HG02884 (cell line): Measurements from ENCODE around the gene SPN.
"Not testable (repeated sequence)": the region's sequence is repeated elsewhere in the genome, so short reads cannot be mapped to it uniquely, and the experiment has no call there.

Experiments used
- ATAC-seq: cut with Tn5 transposase; IDR thresholded peaks from one replicate; pipeline ENCODE4 v1.9.1; 2021; ENCODE audit warnings: mild to moderate bottlenecking, moderate library complexity; ENCODE audit not compliant: unreplicated experiment

Gene SPN

GRCh38 chr16:29645694-29646187 lies 17.3 kb upstream of the SPN start:
- ATAC-seq, result no peak

- no peak for ATAC-seq
Observed at GRCh38 chr16:29646947-29647346, 16.1 kb upstream of the SPN start.

- ATAC-seq, result no peak
Observed at GRCh38 chr16:29649588-29650494, 13.2 kb upstream of the SPN start.

GRCh38 chr16:29650771-29651170 lies 12.3 kb upstream of the SPN start:
- no peak for ATAC-seq

DNA sequence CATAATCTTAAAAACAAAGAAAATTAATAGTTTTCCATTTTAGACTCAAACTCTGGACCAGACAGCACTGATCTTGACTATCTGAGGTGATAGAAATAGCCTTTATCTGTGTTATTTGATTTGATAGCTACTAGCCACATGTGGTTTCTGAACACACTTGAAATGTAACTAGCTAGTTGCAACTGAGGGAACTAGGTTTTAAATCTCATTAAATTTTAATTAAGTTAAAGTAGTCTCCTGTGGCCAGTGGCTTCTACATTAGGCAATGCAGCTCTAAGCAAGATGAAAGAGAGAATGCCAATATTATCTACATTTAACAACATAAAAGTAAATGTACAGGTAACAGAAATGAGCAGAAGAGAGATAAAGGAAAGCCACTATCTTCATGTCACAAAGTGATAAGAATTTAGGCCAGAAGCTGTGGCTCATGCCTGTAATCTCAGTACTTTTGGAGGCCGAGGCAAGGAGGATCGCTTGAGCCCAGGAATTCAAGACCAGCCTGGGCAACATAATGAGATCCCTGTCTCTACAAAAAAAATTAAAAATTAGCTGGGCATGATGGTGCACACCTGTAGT lies 11.2 kb upstream of the SPN start:
- ATAC-seq, result no peak

DNA sequence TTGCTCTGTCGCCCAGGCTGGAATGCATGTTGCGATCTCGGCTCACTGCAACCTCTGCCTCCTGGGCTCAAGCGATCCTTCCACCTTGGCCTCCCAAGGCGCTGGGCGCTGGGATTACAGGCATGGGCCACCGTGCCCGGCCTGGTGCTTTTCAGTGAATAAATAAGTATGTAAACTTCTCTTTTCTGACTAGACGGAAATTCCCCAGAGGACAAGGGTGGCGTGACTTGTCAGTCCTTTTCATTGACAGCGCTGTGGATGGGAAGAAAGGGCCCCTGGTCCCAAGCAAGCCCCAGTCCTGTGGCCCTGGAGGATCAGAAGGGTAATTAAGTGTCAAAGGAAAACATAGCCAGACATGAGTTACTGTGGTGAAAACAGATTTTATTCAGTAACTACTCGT lies 9.6 kb upstream of the SPN start:
- ATAC-seq, result no peak

GRCh38 chr16:29653890-29654289 lies 9.2 kb upstream of the SPN start:
- not testable (repeated sequence) for ATAC-seq

- ATAC-seq, result no peak
Observed at GRCh38 chr16:29656688-29657523, 6.1 kb upstream of the SPN start.

DNA sequence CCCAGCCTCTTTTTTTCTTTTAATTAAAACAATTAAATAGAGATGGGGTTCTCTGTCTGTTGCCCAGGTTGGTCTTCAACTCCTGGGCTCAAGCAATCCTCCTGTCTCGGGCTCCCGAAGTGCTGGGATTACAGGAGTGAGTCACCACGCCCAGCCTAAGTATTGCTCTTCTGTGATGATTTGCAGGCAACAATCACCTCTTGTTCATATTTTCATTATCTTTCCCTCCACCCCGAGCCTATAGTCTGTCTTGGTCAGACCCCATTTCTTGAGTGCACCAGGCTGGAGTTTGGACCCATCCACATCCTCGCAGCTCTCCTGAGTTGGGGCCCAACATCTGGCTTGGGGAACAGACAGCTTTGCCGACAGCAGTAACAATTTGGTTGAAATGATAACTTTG lies 4.3 kb upstream of the SPN start:
- no peak for ATAC-seq

DNA sequence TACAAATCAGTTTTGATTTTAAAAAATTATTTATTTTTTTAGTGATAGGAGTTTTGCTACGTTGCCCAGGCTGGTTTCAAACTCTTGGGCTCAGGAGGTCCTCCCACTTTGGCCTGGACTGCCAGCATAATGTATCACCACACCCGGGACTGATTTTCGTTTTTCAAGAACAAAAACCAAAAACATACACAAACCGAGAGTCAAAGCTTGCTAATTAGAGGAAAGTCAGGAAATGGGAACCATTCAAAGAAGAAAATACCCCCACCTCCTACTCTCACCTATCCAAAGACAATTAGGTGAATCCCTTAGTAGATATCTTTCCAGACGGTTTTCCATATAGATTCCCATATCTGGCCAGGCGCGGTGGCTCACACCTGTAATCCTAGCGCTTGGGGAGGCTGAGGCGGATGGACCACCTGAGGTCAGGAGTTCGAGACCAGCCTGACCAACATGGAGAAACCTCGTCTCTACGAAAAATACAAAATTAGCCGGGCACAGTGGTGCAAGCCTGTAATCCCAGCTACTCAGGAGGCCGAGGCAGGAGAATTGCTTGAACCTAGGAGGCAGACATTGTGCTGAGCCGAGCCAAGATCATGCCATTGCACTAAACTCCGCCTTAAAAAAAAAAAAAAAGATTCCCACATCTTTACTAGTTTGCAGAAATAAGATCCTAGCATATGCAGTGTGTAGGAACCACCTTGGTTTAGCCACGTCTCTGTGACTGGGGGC lies 883 bp upstream of the SPN start:
- ATAC-seq, result no peak

GRCh38 chr16:29662729-29663015 lies 375 bp upstream of the SPN start:
- no peak for ATAC-seq

- ATAC-seq, result no peak
Observed at GRCh38 chr16:29663807-29664090, 702 bp downstream of the SPN start.

DNA sequence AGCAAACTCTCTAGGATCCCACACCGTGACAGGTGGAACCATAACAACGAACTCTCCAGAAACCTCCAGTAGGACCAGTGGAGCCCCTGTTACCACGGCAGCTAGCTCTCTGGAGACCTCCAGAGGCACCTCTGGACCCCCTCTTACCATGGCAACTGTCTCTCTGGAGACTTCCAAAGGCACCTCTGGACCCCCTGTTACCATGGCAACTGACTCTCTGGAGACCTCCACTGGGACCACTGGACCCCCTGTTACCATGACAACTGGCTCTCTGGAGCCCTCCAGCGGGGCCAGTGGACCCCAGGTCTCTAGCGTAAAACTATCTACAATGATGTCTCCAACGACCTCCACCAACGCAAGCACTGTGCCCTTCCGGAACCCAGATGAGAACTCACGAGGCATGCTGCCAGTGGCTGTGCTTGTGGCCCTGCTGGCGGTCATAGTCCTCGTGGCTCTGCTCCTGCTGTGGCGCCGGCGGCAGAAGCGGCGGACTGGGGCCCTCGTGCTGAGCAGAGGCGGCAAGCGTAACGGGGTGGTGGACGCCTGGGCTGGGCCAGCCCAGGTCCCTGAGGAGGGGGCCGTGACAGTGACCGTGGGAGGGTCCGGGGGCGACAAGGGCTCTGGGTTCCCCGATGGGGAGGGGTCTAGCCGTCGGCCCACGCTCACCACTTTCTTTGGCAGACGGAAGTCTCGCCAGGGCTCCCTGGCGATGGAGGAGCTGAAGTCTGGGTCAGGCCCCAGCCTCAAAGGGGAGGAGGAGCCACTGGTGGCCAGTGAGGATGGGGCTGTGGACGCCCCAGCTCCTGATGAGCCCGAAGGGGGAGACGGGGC lies 1.3 kb downstream of the SPN start:
- ATAC-seq, result no peak

- ATAC-seq, result no peak
Observed at GRCh38 chr16:29665294-29666077, 2.4 kb downstream of the SPN start.

GRCh38 chr16:29667322-29667610 lies 4.2 kb downstream of the SPN start:
- ATAC-seq, result not testable (repeated sequence)

DNA sequence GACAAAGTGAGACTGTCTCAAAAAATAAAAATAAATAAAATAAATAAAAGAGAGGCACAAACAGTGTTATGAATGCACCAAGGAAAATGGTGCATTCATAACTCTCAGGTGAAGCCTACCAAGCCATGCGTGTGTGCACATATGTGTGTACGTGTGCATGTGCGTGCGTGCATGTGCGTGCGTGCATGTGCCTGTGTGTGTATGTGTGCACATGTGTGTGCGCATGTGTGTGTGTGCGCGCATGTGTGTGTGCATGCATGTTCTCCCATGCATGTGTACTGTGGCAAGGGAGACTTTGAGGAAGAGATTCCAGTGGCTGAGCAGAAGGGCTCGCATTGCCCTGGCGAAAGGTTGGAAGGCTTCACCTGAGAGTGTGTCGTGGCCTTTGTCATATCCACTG lies 4.7 kb downstream of the SPN start:
- no peak for ATAC-seq

DNA sequence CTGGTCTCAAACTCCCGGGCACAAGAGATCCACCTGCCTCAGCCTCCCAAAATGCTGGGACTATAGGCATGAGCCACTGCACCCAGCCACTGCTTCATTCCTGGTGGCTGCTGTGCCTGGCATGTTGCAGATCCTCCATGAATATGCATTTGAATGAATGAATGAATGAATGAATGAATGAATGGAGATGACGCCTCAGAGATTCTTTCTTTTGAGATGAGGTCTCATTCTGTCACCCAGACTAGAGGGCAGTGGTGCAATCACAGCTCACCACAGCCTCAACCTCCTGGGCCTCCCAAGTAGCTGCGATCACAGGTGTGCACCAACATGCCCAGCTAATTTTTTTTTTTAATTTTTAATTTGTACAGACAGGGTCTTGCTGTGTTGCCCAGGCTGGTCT lies 5.2 kb downstream of the SPN start:
- ATAC-seq, result no peak

DNA sequence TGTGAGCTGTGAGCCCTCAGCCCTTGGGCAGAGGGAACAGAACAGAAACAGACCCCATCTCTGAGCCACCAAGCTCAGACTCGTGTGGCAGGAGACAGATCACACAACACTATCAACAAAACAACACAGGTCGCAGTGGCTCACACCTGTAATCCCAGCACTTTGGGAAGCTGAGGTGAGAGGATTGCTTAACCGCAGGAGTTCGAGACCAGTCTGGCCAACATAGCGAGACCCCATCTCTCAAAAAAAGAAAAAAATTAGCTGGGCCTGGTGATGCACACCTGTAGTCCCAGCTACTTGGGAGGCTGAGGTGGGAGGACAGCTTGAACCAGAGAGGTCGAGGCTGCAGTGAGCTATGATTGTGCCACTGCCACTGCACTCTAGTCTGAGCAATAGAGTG lies 10.5 kb downstream of the SPN start:
- ATAC-seq, result no peak

DNA sequence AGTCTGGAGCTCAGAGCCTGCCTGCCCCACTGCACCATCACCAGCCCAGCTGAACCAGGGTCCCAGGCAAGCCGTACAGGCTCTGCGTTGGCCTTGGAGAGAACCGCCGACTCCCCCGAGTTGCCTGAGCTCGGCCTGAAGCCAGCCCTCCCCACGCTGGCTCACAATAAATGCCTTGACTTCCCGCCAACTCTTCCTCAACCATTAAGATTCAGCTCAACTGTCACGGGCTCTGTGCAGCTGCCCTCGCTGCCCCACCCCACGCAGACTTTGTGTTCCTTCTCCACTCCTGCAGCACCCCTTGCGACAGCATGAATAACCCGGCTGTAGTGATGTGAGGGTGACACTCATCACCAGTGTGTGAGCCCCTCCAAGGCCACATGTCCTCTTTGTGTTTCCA lies 11.1 kb downstream of the SPN start:
- no peak for ATAC-seq
